ENCODE results near the gene HMGB2.

Gene HMGB2

DNA sequence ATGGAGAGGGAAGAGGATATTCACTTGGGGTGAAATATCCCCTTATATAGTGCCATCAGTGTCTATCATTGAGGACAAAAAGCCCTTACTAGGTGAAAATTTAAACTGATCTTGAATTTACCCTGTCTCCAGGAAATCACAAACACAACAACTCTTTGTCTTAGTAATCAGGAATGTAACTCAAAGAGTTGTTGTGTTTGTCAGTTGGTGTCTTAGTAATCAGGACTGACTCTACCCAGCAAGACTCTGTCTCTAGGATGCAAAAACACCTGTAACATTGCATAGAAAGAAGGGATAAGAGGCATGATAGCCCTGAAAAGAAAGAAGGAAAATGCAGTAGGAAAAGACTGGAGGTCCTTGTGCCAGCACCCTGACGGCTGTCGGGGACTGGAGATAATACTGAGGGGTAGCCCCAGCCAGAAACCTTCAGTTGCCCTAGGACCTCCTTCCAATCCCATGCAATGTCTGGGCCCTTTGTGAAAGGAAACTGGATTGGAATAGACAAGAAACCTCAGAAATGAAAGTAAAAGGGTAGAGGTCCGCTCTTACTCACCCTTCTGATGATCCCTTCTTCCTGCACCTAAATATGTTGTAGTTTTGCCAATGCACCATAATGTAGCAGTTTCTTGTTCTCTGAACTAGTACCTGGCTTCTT is 45.3 kb downstream of the HMGB2 start:
- Mint-ChIP-seq H3K27me3 (ENCODE audit: low read depth) (no peaks in the 10 kb centered on the region), H3K9me3 (peaks cover 31% of the 10 kb centered on the region), H3K36me3 (ENCODE audit: low read depth) (peaks cover 8% of the 10 kb centered on the region), H3K4me3 (peak overlapping the region; percentile 78), H3K27ac (peak overlapping the region; percentile 66), H3K4me1 (ENCODE audit: low read depth) (peaks cover 18% of the 10 kb centered on the region)
- no peak for DNase-seq (ENCODE audit: low spot score)

GRCh38 chr4:173288296-173288695 is 45.9 kb downstream of the HMGB2 start:
- Mint-ChIP-seq H3K27ac (peak overlapping the region; percentile 65), H3K9me3 (peaks cover 31% of the 10 kb centered on the region), H3K4me1 (ENCODE audit: low read depth) (peaks cover 18% of the 10 kb centered on the region), H3K4me3 (peak overlapping the region; percentile 66), H3K36me3 (ENCODE audit: low read depth) (peaks cover 8% of the 10 kb centered on the region), H3K27me3 (ENCODE audit: low read depth) (no peaks in the 10 kb centered on the region)
- peak; percentile 37 for DNase-seq (ENCODE audit: low spot score)

- no peaks in the 10 kb centered on the region for H3K27me3 Mint-ChIP-seq (ENCODE audit: low read depth)
- H3K27ac Mint-ChIP-seq: no peak overlapping the region
- H3K36me3 Mint-ChIP-seq (ENCODE audit: low read depth): peaks cover 8% of the 10 kb centered on the region
- no peak for DNase-seq (ENCODE audit: low spot score)
- H3K4me1 Mint-ChIP-seq (ENCODE audit: low read depth): peaks cover 18% of the 10 kb centered on the region
- peaks cover 31% of the 10 kb centered on the region for H3K9me3 Mint-ChIP-seq
- H3K4me3 Mint-ChIP-seq: no peak overlapping the region
Observed at GRCh38 chr4:173287486-173287885, 46.7 kb downstream of the HMGB2 start.

DNA sequence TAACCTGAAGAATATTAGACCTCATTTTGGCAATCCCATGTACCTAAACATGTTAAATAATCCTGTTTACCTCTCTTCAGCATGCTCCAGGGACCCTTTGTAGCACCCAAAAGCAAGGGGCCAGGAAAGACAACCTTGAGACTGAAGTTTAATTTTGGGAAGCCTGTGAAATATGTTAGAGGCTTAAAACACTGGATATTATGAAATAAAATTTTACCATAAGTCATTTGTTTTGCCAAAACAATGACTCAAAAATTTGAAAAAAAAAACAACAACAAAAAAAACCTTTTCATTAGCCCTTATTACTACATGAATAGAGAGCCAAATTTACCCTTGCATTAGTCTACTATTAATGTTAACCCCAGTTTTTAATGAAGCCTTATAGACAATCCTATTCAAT is 49.7 kb downstream of the HMGB2 start:
- Mint-ChIP-seq H3K27ac (no peak overlapping the region), H3K9me3 (peaks cover 31% of the 10 kb centered on the region), H3K4me1 (ENCODE audit: low read depth) (peaks cover 15% of the 10 kb centered on the region), H3K36me3 (ENCODE audit: low read depth) (peaks cover 8% of the 10 kb centered on the region), H3K4me3 (no peak overlapping the region), H3K27me3 (ENCODE audit: low read depth) (no peaks in the 10 kb centered on the region)
- no peak for DNase-seq (ENCODE audit: low spot score)

DNA sequence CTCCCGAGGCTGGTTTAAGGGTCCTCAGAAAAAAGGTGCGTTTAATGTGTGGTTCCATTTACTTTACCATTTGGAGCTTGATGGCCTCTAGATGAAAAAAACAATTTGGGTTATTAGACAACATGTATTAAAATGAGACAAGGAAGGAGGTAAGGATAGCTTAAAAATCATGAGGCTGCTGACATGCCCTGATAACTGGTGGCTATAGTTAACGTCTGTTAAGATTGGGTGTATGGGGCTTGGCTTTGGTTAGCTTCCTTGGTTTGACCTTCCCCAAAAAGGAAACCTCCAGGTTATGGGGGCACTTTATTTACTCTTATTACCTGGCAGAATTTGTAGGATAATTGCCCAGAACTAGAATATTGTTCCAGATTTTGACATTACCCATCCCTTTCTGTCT is 51.5 kb downstream of the HMGB2 start:
- Mint-ChIP-seq H3K9me3 (peaks cover 28% of the 10 kb centered on the region), H3K4me1 (ENCODE audit: low read depth) (peaks cover 2% of the 10 kb centered on the region), H3K36me3 (ENCODE audit: low read depth) (peaks cover 8% of the 10 kb centered on the region), H3K27me3 (ENCODE audit: low read depth) (no peaks in the 10 kb centered on the region), H3K27ac (no peak overlapping the region), H3K4me3 (no peak overlapping the region)
- no peak for DNase-seq (ENCODE audit: low spot score)

DNA sequence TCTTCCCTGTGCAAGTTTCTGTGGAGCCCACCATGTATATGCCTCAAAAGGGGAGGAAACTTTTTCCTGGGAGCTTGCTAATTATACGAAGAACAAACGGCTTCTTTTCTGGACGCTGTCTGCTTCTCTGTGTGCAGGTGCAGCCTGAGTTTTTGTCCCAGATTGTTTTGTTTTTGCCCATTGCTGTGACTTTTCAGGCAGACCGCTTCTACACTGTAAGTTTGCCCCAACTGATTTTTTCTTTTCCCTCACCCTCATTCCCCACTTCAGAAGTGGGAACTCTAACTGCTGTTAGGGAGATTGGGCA is 51.9 kb downstream of the HMGB2 start:
- Mint-ChIP-seq H3K27ac (no peak overlapping the region), H3K36me3 (ENCODE audit: low read depth) (peaks cover 8% of the 10 kb centered on the region), H3K4me3 (no peak overlapping the region), H3K27me3 (ENCODE audit: low read depth) (no peaks in the 10 kb centered on the region), H3K4me1 (ENCODE audit: low read depth) (peaks cover 2% of the 10 kb centered on the region), H3K9me3 (peaks cover 24% of the 10 kb centered on the region)
- no peak for DNase-seq (ENCODE audit: low spot score)

GRCh38 chr4:173281406-173282255 is 52.5 kb downstream of the HMGB2 start:
- H3K4me1 Mint-ChIP-seq (ENCODE audit: low read depth): peaks cover 2% of the 10 kb centered on the region
- no peak overlapping the region for H3K4me3 Mint-ChIP-seq
- peaks cover 8% of the 10 kb centered on the region for H3K36me3 Mint-ChIP-seq (ENCODE audit: low read depth)
- peaks cover 18% of the 10 kb centered on the region for H3K9me3 Mint-ChIP-seq
- no peaks in the 10 kb centered on the region for H3K27me3 Mint-ChIP-seq (ENCODE audit: low read depth)
- DNase-seq (ENCODE audit: low spot score): no peak
- H3K27ac Mint-ChIP-seq: no peak overlapping the region

All from T-helper 2 cell treated with Interferon-gamma antibody and Interleukin-4, amounts not matched to agents 5 μg/mL and 100 μg/mL, for 36 hours (primary cell).